Breast epithelium (tissue), 4 donors: ENCODE data around the gene ATP2B2. TPM values are rescaled to one million over a fixed set of nuclear protein-coding genes. Genes with fewer than 3 reads are reported as not detected.
A peak's percentile ranks its signal among the peaks of the same experiment; 100 is the strongest.

Source experiments
- DNase-seq, 2 donors: peaks; one replicate each; pipeline ENCODE4 v3.0.0-alpha.2; 2019; ENCODE audit warnings: low spot score in 2 of 2
- H3K27ac ChIP-seq, 2 donors: fragments of 200-600 bp; sonication (generic) in 1 of 2; one replicate each; pipeline ENCODE4 v1.5.1; 2016 to 2019; ENCODE audit warnings: mild to moderate bottlenecking in 1 of 2
- H3K27me3 ChIP-seq, 2 donors: fragments of 200-600 bp; sonication (generic) in 1 of 2; one replicate each; pipeline versions ENCODE4 v1.5.1 to v1.6.0; 2017 to 2019; ENCODE audit warnings: control low read depth in 1 of 2, mild to moderate bottlenecking in 1 of 2
- H3K36me3 ChIP-seq: fragments of 200-600 bp; one replicate; pipeline ENCODE4 v1.5.1; 2019
- H3K4me1 ChIP-seq, 2 donors: fragments of 200-600 bp; sonication (generic); one replicate each; pipeline ENCODE4 v1.5.1; 2016 to 2019; ENCODE audit warnings: control low read depth in 1 of 2
- H3K4me3 ChIP-seq, 3 donors: fragments of 200-600 bp; sonication (generic); 1 replicate in 2 of 3; 2 replicates in 1 of 3; pipeline ENCODE4 v1.5.1; 2016 to 2019; ENCODE audit warnings: mild to moderate bottlenecking in 3 of 3, moderate library complexity in 2 of 3
- H3K9me3 ChIP-seq, 2 donors: fragments of 200-600 bp; sonication (generic) in 1 of 2; one replicate each; pipeline ENCODE4 v1.5.1; 2016 to 2019; ENCODE audit warnings: control low read depth in 1 of 2
- POLR2A ChIP-seq: fragments of 450-650 bp; IDR thresholded peaks from one replicate; pipeline ENCODE4 v1.6.1; 2016; ENCODE audit warnings: antibody characterized with exemption, mild to moderate bottlenecking, moderate library complexity
- POLR2AphosphoS5 ChIP-seq, 3 donors: sonication (generic); formaldehyde crosslinking; IDR thresholded peaks; one replicate each; pipeline ENCODE4 v1.6.1; 2017; ENCODE audit warnings: antibody characterized with exemption in 3 of 3
- intact Hi-C: fragments of 100-400 bp; cut with DNase I; formaldehyde crosslinking; loops from one replicate; pipeline ENCODE4 v1.15.1; 2023; ENCODE audit warnings: low total_unique reads
- total RNA-seq, 3 donors: library from RNA; depleted of rRNA; stranded (reverse); fragments of >200 nt; gene quantifications; one replicate each; pipeline ENCODE4 v1.1.0, GENCODE V29; 2016
- TF ChIP-seq, protein P1 (sequence below), 3 donors: fragments of 450-650 bp; IDR thresholded peaks; one replicate each; pipeline ENCODE4 v1.5.1; 2016 to 2017; ENCODE audit warnings: antibody characterized with exemption in 3 of 3, mild to moderate bottlenecking in 3 of 3, moderate library complexity in 3 of 3

ATP2B2 gene
- total RNA-seq, 3 donors from 2014 or later = under 0.01 to 0.15 TPM; not detected in 1

DNA sequence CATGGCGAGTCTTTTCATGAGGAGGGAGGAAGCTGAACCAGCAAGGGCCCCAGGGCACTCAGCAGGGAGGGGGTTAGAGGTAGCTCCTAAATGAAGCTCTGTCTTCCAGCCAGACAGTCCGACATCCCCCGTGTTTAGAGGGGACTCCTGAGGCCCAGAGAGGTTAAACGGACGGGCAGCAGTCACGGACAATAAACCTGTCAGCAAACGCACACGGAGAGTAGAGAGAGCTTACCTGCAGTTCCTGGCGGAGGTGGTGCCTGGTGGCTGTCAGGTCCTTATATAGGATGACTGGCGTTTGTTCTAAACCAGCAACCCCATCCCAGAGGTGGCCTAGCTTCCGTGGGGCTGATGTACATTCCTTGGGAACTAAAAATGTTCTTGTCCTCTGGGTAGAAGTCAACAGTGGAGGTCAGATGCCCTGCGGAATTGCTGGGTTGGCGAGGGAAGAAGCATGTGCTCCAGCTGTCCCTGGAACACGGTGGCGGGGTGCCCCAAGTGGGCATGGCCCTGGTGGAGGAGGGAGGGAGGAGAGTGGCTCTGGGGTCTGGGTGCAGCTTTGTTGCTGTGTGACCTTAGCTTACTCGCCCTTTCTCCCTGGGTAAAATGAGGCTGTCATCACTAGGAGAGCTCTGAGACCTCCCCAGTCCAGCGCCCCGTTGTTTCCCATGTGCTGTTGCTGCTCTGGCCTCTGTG is 214.8 kb downstream of the ATP2B2 start:
- no peaks in the 10 kb centered on the region for H3K9me3 ChIP-seq
- intact Hi-C loops = no loop called here
- no peak overlapping the region for H3K4me3 ChIP-seq
- TF ChIP-seq POLR2A (no peak), POLR2AphosphoS5 (IDR thresholded peaks at IDR 0.05) (no peak)
- TF ChIP-seq, protein P1, sequence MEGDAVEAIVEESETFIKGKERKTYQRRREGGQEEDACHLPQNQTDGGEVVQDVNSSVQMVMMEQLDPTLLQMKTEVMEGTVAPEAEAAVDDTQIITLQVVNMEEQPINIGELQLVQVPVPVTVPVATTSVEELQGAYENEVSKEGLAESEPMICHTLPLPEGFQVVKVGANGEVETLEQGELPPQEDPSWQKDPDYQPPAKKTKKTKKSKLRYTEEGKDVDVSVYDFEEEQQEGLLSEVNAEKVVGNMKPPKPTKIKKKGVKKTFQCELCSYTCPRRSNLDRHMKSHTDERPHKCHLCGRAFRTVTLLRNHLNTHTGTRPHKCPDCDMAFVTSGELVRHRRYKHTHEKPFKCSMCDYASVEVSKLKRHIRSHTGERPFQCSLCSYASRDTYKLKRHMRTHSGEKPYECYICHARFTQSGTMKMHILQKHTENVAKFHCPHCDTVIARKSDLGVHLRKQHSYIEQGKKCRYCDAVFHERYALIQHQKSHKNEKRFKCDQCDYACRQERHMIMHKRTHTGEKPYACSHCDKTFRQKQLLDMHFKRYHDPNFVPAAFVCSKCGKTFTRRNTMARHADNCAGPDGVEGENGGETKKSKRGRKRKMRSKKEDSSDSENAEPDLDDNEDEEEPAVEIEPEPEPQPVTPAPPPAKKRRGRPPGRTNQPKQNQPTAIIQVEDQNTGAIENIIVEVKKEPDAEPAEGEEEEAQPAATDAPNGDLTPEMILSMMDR (IDR thresholded peaks at IDR 0.05) = no peak
- DNase-seq = no peak
- H3K27me3 ChIP-seq = no peaks in the 10 kb centered on the region
- no peak overlapping the region for H3K27ac ChIP-seq
- peaks cover 0 to 3% of the 10 kb centered on the region in 2 donors for H3K4me1 ChIP-seq
- H3K36me3 ChIP-seq = no peaks in the 10 kb centered on the region

DNA sequence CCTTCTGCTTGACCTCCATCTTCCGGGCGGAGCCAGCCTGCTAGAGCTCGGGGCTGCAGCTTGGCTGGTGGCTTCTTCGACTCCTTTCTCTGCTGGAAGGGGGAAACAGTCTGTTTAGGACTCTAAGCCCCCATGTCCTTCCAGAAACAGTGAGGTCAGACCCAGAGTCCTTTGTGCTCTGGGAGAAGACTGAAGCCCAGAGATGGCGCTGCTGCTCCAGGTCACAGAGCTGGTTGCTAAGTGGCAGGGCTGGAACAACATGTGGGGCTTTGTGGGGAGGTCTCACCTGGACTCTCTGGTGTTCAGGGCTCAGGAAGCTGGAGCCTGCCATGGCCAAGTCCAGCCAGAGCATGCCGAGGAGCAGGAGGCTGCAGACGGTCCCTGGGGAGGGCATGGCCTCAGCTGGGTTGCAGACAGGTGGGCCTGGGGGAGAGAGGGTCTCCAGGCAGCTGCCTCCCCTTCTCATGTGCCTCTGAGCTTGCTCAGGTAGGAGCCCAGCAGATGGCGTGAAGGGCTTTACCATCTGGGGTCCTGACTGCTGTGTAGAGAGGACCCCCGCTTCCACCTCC is 215.5 kb downstream of the ATP2B2 start:
- H3K36me3 ChIP-seq = no peaks in the 10 kb centered on the region
- H3K27me3 ChIP-seq = no peaks in the 10 kb centered on the region
- no peak overlapping the region for H3K27ac ChIP-seq
- no peak overlapping the region for H3K4me3 ChIP-seq
- H3K4me1 ChIP-seq = peaks cover 0 to 8% of the 10 kb centered on the region in 2 donors
- no peaks in the 10 kb centered on the region for H3K9me3 ChIP-seq
- intact Hi-C loops = no loop called here
- TF ChIP-seq POLR2AphosphoS5 (IDR thresholded peaks at IDR 0.05) = no peak
- no peak for TF ChIP-seq POLR2A
- TF ChIP-seq, protein P1 (IDR thresholded peaks at IDR 0.05) = no peak
- no peak for DNase-seq

DNA sequence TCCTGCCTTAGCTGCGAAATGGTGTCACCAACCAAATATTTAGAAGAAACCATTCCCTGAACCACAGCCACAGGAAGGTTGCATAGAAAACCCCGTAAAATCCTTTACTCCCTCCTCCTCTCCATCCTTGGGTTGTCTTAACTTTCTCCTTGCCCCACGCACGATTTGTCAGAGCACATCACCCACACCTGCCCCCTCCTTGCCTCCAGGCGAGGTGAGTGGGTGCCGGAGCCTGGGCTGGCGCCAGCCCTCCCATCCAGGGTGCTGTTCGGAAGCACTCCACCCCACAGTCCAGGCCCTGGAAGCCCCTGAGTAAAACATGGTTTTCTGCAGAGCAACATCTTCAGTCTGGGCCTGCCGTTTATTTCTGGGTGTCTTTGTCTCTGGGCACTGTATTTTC is 216.3 kb downstream of the ATP2B2 start:
- no peak overlapping the region for H3K27ac ChIP-seq
- H3K36me3 ChIP-seq = no peaks in the 10 kb centered on the region
- H3K9me3 ChIP-seq = no peaks in the 10 kb centered on the region
- no peaks in the 10 kb centered on the region for H3K27me3 ChIP-seq
- DNase-seq = no peak
- intact Hi-C loops = no loop called here
- no peak overlapping the region for H3K4me3 ChIP-seq
- TF ChIP-seq, protein P1 (IDR thresholded peaks at IDR 0.05) = no peak
- TF ChIP-seq POLR2A = no peak
- H3K4me1 ChIP-seq = peaks cover 0 to 8% of the 10 kb centered on the region in 2 donors

DNA sequence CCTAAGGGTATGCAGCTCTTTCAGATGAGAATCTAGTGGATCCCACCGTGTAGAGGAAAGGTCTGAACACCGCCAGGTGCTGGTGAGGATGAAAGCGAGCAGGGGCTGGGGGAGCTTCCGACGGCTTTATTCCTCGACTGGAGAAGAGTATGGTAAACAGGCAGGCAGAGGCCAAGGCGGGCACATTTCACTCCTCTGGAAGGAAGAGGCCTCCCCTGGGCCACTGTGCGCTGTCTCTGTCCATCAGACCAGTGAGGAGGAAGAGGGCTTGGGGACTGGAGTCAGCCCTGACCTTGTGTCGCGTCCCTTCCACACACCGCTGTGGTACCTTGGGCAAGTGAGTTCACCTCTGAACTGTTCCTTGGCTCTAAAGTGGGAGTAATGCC is 216.8 kb downstream of the ATP2B2 start:
- no peak for DNase-seq
- Histone ChIP-seq H3K9me3 (no peaks in the 10 kb centered on the region), H3K36me3 (no peaks in the 10 kb centered on the region), H3K4me3 (no peak overlapping the region), H3K27ac (no peak overlapping the region), H3K27me3 (no peaks in the 10 kb centered on the region), H3K4me1 (peaks cover 0 to 8% of the 10 kb centered on the region in 2 donors)
- no peak for TF ChIP-seq POLR2A
- TF ChIP-seq, protein P1 (IDR thresholded peaks at IDR 0.05) = no peak
- no peak for TF ChIP-seq POLR2AphosphoS5 (IDR thresholded peaks at IDR 0.05)
- intact Hi-C loops = no loop called here

DNA sequence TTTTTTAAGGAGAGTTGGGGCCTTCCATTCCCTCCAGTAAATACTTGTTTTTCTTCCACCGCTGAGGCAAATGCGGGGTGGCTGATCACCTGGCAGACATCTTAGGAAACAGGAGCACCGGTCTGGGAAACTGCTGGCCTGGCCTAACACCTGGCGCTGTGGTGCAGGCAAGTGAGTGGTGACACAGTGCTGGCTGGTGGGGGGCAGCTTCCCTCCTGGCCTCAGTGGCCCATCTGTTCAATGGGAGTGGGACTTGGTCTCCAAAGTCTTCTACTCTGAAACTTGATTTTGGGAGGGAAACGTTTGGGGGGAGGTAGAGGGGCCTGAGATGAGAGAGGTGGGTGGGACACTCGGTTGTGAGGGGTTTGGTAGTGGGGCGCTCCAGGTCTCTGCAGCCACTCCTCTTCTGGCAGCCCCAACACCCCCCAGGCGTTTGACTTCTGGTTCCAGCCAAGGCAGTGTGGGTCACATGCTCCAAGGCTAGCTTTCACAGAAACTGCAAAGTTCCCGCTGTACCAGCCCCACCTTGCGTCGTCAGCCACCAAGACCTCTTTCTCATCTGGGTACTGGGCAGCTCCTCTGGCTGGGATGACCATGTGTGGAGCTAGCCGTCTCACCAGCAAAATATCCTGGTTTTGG is 217.3 kb downstream of the ATP2B2 start:
- peak in 1 of 2 donors; percentile 64 for DNase-seq
- H3K4me1 ChIP-seq = peaks cover 0 to 8% of the 10 kb centered on the region in 2 donors
- H3K4me3 ChIP-seq = no peak overlapping the region
- H3K27ac ChIP-seq = no peak overlapping the region
- H3K9me3 ChIP-seq = no peaks in the 10 kb centered on the region
- H3K27me3 ChIP-seq = no peaks in the 10 kb centered on the region
- H3K36me3 ChIP-seq = no peaks in the 10 kb centered on the region
- TF ChIP-seq POLR2A (no peak), POLR2AphosphoS5 (IDR thresholded peaks at IDR 0.05) (no peak)
- TF ChIP-seq, protein P1 (IDR thresholded peaks at IDR 0.05) = no peak
- intact Hi-C loops = no loop called here
